Liver (tissue), 3 donors: ENCODE measurements around the gene PPP6R3.

Experiments used
- NR2F2 ChIP-seq: IDR thresholded peaks from 2 replicates; pipeline ENCODE4 v1.6.1; 2016; ENCODE audit warnings: antibody characterized with exemption
- RXRA ChIP-seq, 2 donors: IDR thresholded peaks; 2 replicates each; pipeline ENCODE4 v1.6.1; 2017 to 2018; ENCODE audit warnings: antibody characterized with exemption in 2 of 2, mild to moderate bottlenecking in 1 of 2
- TAF1 ChIP-seq: conservative IDR thresholded peaks from 2 replicates; pipeline ENCODE4 v1.6.1; 2016; ENCODE audit warnings: antibody characterized with exemption, mild to moderate bottlenecking
- TF ChIP-seq, protein P1 (sequence below): fragments of 150-350 bp; IDR thresholded peaks from 2 replicates; pipeline ENCODE4 v1.5.1; 2017; ENCODE audit warnings: improper control_type of control experiment, low read depth, low read length; ENCODE audit not compliant: missing input control
- TF ChIP-seq, protein P2 (sequence below): IDR thresholded peaks from 2 replicates; pipeline ENCODE4 v1.6.1; 2016; ENCODE audit warnings: antibody characterized with exemption
- TF ChIP-seq, protein P3 (sequence below): IDR thresholded peaks from 2 replicates; pipeline ENCODE4 v1.6.1; 2016; ENCODE audit warnings: antibody characterized with exemption
- donor health status: healthy.
- donor health status: healthy.

DNA sequence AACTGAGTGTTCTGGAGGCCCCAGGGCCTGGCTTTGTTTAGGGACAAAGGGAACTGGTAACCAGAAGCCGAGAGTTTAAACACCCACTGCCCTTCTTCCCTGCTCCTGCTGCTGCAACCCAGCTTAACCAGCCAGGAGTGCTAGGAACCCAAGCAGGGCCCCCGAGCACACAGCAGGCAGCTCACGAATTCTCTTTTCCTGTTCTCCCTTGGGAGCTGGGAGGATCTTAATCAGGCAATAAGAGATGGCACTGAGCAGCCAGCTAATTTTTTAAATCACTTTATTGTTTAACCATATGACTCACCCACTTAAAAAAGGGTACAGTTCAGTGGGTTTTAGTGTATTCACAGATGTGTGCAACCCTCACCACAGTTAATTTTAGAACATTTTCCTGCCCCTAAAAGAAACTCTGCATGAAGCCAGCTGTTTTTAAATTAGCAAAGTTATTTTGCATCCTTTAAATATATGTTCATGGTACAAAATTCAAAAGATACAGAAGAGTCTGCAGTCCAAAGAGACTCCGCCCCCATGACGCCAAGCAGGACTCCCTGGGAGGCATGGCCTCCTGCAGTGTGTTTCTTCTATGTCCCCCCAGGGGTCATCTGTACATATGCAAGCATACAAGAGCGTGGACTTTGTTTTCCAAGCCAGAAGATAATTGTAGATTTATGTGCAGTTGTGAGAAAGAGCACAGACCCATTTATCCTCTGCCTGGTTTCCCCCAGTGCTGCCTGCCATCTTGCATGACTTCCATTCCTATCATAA lies 18.9 kb upstream of the PPP6R3 start:
- TF ChIP-seq, protein P1, sequence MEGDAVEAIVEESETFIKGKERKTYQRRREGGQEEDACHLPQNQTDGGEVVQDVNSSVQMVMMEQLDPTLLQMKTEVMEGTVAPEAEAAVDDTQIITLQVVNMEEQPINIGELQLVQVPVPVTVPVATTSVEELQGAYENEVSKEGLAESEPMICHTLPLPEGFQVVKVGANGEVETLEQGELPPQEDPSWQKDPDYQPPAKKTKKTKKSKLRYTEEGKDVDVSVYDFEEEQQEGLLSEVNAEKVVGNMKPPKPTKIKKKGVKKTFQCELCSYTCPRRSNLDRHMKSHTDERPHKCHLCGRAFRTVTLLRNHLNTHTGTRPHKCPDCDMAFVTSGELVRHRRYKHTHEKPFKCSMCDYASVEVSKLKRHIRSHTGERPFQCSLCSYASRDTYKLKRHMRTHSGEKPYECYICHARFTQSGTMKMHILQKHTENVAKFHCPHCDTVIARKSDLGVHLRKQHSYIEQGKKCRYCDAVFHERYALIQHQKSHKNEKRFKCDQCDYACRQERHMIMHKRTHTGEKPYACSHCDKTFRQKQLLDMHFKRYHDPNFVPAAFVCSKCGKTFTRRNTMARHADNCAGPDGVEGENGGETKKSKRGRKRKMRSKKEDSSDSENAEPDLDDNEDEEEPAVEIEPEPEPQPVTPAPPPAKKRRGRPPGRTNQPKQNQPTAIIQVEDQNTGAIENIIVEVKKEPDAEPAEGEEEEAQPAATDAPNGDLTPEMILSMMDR: no peak
- TF ChIP-seq NR2F2: no peak
- TF ChIP-seq, protein P2, sequence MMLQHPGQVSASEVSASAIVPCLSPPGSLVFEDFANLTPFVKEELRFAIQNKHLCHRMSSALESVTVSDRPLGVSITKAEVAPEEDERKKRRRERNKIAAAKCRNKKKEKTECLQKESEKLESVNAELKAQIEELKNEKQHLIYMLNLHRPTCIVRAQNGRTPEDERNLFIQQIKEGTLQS: no peak
- TF ChIP-seq, protein P3, sequence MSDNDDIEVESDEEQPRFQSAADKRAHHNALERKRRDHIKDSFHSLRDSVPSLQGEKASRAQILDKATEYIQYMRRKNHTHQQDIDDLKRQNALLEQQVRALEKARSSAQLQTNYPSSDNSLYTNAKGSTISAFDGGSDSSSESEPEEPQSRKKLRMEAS: no peak
- no peak for TF ChIP-seq TAF1
- no peak for TF ChIP-seq RXRA (IDR thresholded peaks at IDR 0.05)
